GM18505 (cell line): ENCODE data around the gene EPAS1.

ENCODE experiments used
- ATAC-seq: cut with Tn5 transposase; IDR thresholded peaks from one replicate; pipeline ENCODE4 v1.9.1; 2021; ENCODE audit not compliant: unreplicated experiment
- POLR2A ChIP-seq: IDR thresholded peaks from 4 replicates; pipeline ENCODE4 v1.6.1; 2011; ENCODE audit warnings: borderline replicate concordance; ENCODE audit not compliant: insufficient read depth, insufficient read length; ENCODE audit errors: extremely low read depth

Gene EPAS1

DNA sequence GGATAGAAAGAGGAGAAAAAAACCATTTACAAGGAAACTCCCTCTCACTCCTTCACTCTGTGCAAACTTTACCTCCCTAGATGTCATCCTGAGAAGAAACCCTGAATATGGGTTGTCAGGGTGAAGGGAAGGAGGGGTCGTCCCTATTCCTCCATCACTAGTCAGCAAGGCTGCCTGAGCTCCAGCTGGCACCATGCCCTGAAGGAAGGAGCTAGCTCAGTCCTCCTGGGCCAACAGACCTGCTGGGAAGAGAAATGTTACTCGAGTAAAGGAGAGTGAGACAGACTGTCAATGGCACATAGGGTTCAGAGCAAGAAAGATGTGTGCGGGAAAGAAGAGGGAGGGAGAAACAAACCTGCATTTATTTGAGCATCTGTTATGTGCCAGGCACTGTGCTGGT is 18.3 kb upstream of the EPAS1 start:
- no peak for ATAC-seq
- TF ChIP-seq POLR2A: no peak

DNA sequence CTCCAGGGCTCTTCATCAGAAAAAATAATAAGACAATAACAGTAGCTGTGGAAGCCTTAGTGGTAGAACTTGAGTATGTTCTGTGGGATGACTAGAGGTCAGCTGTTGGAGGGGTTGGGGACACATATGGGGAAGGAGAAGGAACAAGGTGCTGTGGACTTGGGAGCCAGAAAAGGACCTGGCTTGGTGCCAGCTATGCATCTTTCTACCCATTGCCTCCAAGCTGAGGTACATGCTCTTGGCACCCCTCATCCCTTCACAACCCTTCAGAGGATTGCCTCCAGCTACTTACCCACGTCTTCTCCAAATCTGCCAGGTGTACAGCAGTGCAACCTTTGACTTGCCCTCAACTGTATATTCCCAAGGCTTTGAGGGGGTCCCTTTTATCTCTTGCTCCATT is 15.3 kb upstream of the EPAS1 start:
- no peak for TF ChIP-seq POLR2A
- no peak for ATAC-seq

DNA sequence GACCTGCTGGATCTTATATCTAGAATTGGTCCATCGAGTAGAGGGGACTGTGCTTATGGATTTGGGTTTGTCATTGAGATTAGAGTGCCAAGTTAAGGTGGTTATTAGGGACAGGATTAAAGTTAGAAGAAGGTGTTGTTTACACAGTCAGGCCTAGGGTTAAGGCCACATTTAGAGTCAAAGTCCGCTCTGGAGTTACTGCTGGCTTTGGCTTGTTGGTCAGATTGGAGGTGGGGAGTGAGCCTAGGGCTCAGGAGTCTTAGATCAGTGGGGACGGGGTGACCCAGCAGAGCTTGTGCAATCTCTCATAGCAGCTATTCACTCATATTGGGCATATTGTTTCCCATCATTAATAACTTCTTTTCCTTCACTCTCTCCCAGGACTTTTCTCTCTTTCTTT is 13.5 kb upstream of the EPAS1 start:
- TF ChIP-seq POLR2A: no peak
- no peak for ATAC-seq

DNA sequence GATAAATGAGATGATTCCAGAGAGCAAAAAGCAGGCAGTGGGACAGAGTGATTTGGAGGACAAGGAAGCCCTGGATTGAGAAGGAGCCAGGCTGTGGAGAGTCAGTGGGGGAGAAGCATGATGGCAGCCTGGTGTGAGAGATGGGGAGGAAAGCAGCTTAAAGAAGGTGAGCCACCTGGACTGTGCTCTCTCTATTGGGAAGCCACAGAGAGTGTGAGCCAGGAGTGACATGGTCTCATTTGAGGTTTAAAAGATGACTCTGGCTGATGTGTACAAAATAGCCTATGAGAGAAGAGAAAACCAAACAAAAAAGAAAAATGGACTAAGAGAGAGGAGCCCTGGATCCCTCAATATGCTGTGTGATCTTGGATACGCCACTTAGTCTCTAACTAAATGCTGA is 12.9 kb upstream of the EPAS1 start:
- TF ChIP-seq POLR2A: no peak
- no peak for ATAC-seq

DNA sequence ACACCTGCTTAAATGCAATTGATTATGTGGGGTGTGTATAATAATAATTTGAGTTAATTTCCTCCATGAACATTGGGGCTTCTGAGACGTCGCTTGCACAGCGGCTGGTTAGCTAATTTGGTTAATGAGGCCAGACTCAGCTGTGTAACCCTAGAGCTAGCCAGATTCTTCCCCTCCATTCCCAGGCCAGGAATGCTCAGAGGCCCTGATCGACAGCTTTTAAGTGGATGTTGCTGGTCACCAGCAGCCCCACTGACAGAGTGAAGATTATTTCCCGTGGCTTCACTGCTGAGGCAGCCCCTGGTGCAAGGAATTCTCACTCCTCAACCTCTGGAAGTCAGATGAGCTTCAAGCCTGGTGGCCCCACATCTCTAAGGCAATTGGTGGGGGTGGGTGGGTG is 12.4 kb upstream of the EPAS1 start:
- ATAC-seq: no peak
- no peak for TF ChIP-seq POLR2A

DNA sequence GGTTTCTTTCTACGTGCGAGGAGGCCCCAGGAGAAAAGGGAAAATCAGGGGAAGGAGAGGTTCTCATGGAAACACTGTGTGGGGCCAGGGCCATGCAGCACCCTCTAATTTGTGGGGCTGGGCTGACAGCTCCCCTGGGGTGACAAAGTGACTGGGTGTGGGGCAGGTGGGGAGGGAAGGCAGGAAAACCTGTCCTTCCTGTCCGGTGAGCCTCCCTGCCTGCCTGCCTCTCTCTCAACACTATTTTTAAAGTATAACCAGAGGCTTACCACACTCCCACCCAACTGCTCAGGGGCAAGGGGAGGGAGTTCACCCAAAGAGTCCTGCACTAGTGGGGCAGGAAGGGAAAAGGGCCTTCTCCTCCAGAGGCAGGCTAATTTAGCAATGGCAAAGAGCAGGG is 10.5 kb upstream of the EPAS1 start:
- TF ChIP-seq POLR2A: no peak
- no peak for ATAC-seq

DNA sequence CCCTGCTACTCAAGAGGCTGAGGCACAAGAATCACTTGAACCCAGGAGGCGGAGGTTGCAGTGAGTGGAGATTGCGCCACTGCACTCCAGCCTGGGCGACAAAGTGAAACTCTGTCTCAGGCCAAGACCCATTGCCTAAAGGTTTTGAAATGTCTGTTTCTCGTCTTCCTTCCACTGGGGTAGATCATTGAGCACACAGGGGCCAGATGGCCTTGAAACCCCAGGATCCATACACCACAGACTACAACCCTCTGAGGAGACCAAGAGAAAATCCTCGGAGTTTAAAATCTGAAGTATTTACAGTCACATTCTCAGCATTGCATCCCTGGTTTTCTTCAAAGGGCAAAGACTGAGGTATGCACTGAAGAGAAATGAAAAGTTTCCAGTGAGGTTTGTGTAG is 7.1 kb upstream of the EPAS1 start:
- ATAC-seq: no peak
- no peak for TF ChIP-seq POLR2A

DNA sequence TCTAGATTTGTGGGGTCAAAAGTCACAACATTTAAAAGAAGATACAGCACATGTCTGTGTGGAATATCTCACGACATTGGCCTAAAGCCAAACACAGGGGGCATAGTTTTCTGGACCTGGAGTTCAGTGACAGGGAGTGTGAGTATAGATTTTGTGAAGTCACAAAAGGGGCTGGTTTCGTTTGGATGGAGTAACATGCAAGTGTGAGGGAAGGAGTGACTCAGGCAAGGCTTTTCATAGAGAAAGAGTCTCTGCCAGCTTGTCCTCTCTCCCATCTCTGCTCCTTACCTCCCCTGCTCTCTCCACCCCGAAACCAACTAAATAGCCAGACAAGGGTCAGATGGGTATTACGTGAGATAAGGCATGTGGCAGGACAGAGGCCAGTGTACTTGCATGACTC is 3.7 kb upstream of the EPAS1 start:
- no peak for TF ChIP-seq POLR2A
- ATAC-seq: no peak

DNA sequence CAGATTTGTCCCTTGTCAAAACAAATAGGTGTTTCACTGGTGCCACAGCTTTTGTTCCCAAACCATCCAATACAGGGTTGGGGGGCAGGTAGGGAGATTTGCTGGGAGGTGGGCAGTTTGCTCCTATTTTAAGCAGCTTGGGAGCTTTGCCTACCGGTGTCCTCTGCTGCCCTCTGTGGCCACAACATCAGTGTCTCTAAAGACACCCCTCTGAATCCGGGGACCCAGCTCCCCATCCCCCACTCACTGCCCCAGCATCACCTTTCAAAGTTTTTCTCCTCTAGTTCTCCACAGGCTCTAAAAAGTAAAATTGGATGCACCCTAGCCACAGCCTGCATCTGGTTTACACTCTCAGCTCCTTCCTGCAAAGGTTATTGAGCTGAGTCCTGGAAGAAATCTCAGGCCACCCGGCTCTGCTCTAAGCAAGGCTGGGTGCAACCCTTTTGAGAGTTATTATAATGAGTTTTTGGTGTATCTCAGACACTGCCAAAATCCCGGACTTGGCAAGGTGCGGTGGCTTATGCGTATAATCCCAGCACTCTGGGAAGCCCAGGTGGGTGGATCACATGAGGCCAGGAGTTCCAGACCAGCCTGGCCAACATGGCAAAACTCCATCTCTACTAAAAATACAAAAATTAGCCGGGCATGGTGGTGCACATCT is 2.9 kb upstream of the EPAS1 start:
- no peak for TF ChIP-seq POLR2A
- no peak for ATAC-seq

DNA sequence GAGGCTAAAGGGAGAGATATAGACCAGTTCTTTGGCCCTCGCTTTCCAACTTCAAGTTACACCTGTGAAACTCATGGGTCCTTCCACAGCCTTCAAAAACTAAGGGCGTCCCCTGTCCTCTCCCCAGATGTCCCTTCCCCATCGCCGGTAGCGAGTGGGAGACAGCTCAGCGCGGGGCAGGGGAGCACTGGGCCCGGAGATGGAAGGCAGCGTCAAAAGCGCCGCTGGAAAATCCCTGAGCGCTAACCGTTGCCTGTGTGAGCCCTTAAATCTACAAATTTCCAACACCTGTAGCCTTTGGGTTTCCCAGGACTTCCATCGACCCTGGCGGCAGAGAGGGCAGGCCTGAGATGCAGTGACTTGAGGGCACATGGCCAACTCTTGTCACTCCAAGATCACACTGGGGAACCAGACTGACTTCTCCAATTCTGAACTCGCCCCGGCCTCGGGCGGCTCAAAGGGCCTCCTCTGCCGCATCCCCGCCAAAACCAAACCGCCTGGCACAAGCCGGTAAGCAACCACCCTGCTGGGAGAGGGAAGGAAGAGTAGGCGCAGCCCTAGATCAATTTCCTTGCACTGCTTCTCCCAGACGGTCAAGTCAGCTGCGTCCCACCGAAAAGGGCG is 879 bp upstream of the EPAS1 start:
- no peak for ATAC-seq

DNA sequence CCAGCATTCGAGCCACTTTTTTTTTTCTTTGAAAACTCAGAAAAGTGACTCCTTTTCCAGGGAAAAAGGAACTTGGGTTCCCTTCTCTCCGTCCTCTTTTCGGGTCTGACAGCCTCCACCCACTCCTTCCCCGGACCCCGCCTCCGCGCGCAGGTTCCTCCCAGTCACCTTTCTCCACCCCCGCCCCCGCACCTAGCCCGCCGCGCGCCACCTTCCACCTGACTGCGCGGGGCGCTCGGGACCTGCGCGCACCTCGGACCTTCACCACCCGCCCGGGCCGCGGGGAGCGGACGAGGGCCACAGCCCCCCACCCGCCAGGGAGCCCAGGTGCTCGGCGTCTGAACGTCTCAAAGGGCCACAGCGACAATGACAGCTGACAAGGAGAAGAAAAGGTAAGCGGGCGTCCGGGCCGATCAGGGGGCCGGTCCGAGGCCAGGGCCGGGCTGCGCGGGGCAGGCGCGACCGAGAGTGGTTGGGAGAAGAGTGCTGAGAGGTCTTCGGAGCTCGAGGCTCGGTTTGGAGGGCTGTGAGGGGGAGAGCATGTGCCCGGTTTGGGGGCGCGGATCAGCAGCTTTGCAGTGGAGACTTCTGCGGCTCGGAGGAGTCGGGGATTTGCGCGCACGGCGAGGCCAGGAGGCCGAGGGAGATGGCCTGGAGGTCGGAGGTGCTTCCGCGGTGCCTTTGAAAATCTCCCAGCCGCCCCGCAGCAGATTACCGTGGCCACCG is 502 bp downstream of the EPAS1 start:
- no peak for TF ChIP-seq POLR2A
- ATAC-seq: peak; percentile 26

More for the DNA sequence above, 879 bp upstream of the EPAS1 start:
- TF ChIP-seq POLR2A: no peak

DNA sequence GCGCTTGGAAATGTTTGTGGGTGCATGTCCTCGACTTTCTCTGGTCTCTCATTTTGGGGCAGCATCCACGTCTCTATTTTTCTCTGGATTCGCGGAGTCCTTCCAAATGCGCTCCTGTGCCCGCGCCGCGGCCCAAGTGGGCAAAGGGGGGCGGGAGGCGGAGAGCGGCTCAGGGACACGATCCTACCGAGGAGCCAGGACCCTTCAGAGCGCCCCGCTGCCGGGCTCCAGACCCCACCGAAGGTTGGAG is 990 bp downstream of the EPAS1 start:
- no peak for ATAC-seq
- no peak for TF ChIP-seq POLR2A

DNA sequence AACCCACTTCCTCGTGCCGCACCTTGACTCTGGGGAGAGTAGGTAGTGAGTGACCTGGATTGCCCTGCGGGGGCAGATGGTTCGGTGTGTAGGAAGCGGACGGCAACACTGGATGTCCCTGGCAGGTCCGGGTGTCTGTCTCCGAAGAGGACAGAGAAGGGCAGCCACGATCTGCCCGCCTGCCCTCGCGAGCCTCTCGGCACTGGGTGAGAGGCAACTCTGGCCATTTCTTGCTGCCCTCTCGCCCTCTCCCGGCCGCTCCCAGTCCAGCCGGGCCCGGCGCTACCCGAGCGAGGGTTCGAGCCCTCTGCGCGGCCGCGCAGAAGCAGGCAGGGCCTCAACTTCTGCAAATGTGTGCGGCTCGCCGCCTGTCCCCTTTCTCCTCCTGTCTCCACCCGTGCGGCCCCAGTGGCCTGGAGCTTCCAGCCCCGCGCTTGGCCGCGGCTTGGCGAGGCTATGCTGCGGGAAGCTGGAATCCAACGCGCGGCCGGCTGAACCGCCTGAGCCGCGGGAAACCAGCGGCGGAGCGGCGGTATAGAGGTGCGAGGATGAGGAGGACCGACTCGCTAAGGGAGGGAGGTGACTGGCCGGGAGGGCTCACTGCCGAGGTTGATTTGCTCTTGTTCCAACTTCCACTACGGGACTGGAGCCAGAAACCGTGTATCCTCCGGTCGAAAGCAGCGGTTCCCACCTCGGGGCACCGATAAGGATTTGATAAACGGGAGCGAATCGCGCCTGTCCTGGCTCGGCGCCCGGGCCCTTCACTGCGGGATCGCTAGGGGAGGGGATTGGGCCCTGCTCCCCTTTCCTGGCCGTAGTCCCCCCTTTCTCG is 1.5 kb downstream of the EPAS1 start:
- TF ChIP-seq POLR2A: no peak
- no peak for ATAC-seq
